ENCODE results near the gene ANO9.
"Not testable (repeated sequence)": the region's sequence is repeated elsewhere in the genome, so short reads cannot be mapped to it uniquely, and the experiment has no call there.

The ANO9 gene

GRCh38 chr11:471468-472145, 29.8 kb upstream of the ANO9 start:
- DNase-seq (ENCODE audit: low read depth): no peak

- no peak for DNase-seq (ENCODE audit: low read depth)
Observed at GRCh38 chr11:469684-470560, 28.1 kb upstream of the ANO9 start.

- DNase-seq (ENCODE audit: low read depth): not testable (repeated sequence)
Observed at GRCh38 chr11:469026-469683, 27.3 kb upstream of the ANO9 start.

- DNase-seq (ENCODE audit: low read depth): no peak
Observed at GRCh38 chr11:468493-468892, 26.7 kb upstream of the ANO9 start.

GRCh38 chr11:468036-468435, 26.2 kb upstream of the ANO9 start:
- DNase-seq (ENCODE audit: low read depth): no peak

GRCh38 chr11:465896-466530, 24.2 kb upstream of the ANO9 start:
- no peak for DNase-seq (ENCODE audit: low read depth)

GRCh38 chr11:464316-464715, 22.5 kb upstream of the ANO9 start:
- DNase-seq (ENCODE audit: low read depth): no peak

- no peak for DNase-seq (ENCODE audit: low read depth)
Observed at GRCh38 chr11:462107-462890, 20.5 kb upstream of the ANO9 start.

- DNase-seq (ENCODE audit: low read depth): no peak
Observed at GRCh38 chr11:461626-462025, 19.8 kb upstream of the ANO9 start.

- DNase-seq (ENCODE audit: low read depth): no peak
Observed at GRCh38 chr11:460331-461199, 18.8 kb upstream of the ANO9 start.

GRCh38 chr11:459511-460220, 17.9 kb upstream of the ANO9 start:
- no peak for DNase-seq (ENCODE audit: low read depth)

GRCh38 chr11:457111-457760, 15.4 kb upstream of the ANO9 start:
- DNase-seq (ENCODE audit: low read depth): no peak

- DNase-seq (ENCODE audit: low read depth): no peak
Observed at GRCh38 chr11:456533-456932, 14.7 kb upstream of the ANO9 start.

- DNase-seq (ENCODE audit: low read depth): no peak
Observed at GRCh38 chr11:455566-456147, 13.8 kb upstream of the ANO9 start.

GRCh38 chr11:454801-455565, 13.2 kb upstream of the ANO9 start:
- DNase-seq (ENCODE audit: low read depth): no peak

GRCh38 chr11:454043-454442, 12.2 kb upstream of the ANO9 start:
- no peak for DNase-seq (ENCODE audit: low read depth)

- no peak for DNase-seq (ENCODE audit: low read depth)
Observed at GRCh38 chr11:453564-453963, 11.8 kb upstream of the ANO9 start.

GRCh38 chr11:452916-453527, 11.2 kb upstream of the ANO9 start:
- DNase-seq (ENCODE audit: low read depth): no peak
